Measurements from ENCODE around the gene PRKCZ. TPM values are rescaled to one million over a fixed set of nuclear protein-coding genes. Genes with fewer than 3 reads are reported as not detected.

The PRKCZ gene
- total and polyA plus RNA-seq, 9 of the 15 experiments (the other 6 are each of a cell fraction or from before 2014, with no cell fraction given), result 0.07 to 3.1 (median 1.3) TPM

GRCh38 chr1:2212532-2213491 lies 162.6 kb downstream of the PRKCZ start:
- H3K36me3 ChIP-seq (ENCODE audit: control insufficient read depth, insufficient read depth, low read length), result no peaks in the 10 kb centered on the region
- no peaks in the 10 kb centered on the region for H3K79me2 ChIP-seq (ENCODE audit: control insufficient read depth, insufficient read depth, low read length)
- peaks cover 20 to 78% of the 10 kb centered on the region in 2 experiments for H3K4me1 ChIP-seq (replicated peaks in 1 of 2; ENCODE audit: control insufficient read depth in 2 of 2, insufficient read depth in 2 of 2, low read length in 2 of 2)
- peak overlapping the region; percentile 57; the same call in 2 of the 3 replicates for H3K27ac ChIP-seq (ENCODE audit: extremely low read depth, low read depth, low read length)
- ATAC-seq, result peak; percentile 80
- WGBS (ENCODE audit: insufficient coverage, low coverage, missing lambda C conversion rate), result 28% methylated on average over 47 of the region's 49 CpGs
- ChIA-PET POLR2A (interaction anchor here (0.5 to 1.4 kb wide), 6 partner anchors 13 to 269 kb away, joined by 3 to 6 read pairs (median 4); no protein-coding TSS in a partner anchor), CTCF (ENCODE audit: low intra/inter-chr PET ratio) (no interaction called here)
- H3K4me3 ChIP-seq, result no peak overlapping the region
- DNase-seq (ENCODE audit: extremely low read depth in 1 of 4, low spot score in 3 of 4), result peak; percentile 79 to 88 (median 82)
- peak overlapping the region; percentile 62 to 87 for H3K9ac ChIP-seq (ENCODE audit: insufficient read depth in 1 of 2, low read depth in 2 of 2, low read length in 2 of 2)
- peak; percentile 94 for FAIRE-seq
- H3K4me2 ChIP-seq (ENCODE audit: insufficient read depth, low read length), result peak overlapping the region; percentile 69
- no peaks in the 10 kb centered on the region for H3K9me3 ChIP-seq (replicated peaks; ENCODE audit: control insufficient read depth, insufficient read depth, low read depth, low read length)
- no TSS peak for BruUV-seq (replicated peaks)
- intact Hi-C loops (cut with micrococcal nuclease) (no loop called here), in situ Hi-C loops (cut with MboI) (no loop called here)
- H3K9me1 ChIP-seq (ENCODE audit: control insufficient read depth, insufficient read depth, low read length), result no peaks in the 10 kb centered on the region
- peak overlapping the region; percentile 98 for H2AFZ ChIP-seq (ENCODE audit: low read depth, low read length)
- no peaks in the 10 kb centered on the region for H4K20me1 ChIP-seq (replicated peaks; ENCODE audit: control insufficient read depth, insufficient read depth, low read length)
- H3K27me3 ChIP-seq (ENCODE audit: control insufficient read depth in 2 of 2, insufficient read depth in 2 of 2, low read length in 2 of 2), result no peaks in the 10 kb centered on the region
- no peak for TF ChIP-seq CREBBP (IDR thresholded peaks at IDR 0.05; ENCODE audit: low read depth, low read length)
- TF ChIP-seq PRMT5 (CRISPR knock-in tag; IDR thresholded peaks at IDR 0.05), result no peak
- TF ChIP-seq CHD1 (IDR thresholded peaks at IDR 0.05; ENCODE audit: low read length), result peak; percentile 57
- TF ChIP-seq, protein P1, sequence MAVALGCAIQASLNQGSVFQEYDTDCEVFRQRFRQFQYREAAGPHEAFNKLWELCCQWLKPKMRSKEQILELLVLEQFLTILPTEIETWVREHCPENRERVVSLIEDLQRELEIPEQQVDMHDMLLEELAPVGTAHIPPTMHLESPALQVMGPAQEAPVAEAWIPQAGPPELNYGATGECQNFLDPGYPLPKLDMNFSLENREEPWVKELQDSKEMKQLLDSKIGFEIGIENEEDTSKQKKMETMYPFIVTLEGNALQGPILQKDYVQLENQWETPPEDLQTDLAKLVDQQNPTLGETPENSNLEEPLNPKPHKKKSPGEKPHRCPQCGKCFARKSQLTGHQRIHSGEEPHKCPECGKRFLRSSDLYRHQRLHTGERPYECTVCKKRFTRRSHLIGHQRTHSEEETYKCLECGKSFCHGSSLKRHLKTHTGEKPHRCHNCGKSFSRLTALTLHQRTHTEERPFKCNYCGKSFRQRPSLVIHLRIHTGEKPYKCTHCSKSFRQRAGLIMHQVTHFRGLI (CRISPR knock-in tag; IDR thresholded peaks at IDR 0.05), result no peak
- no peak for TF ChIP-seq TAF9B (IDR thresholded peaks at IDR 0.05; ENCODE audit: partially characterized antibody)
- TF ChIP-seq BCOR (IDR thresholded peaks at IDR 0.05), result no peak
- no peak for TF ChIP-seq ZNF143 (CRISPR knock-in tag; IDR thresholded peaks at IDR 0.05)
- no peak for TF ChIP-seq RBM25 (IDR thresholded peaks at IDR 0.05; ENCODE audit: low read depth, low read length, severe bottlenecking)
- no peak for TF ChIP-seq ZNF263 (CRISPR knock-in tag; IDR thresholded peaks at IDR 0.05; ENCODE audit: borderline replicate concordance)
- peak in 2 of 3 experiments; percentile 47 to 56 for TF ChIP-seq YY1 (IDR thresholded peaks at IDR 0.05; ENCODE audit: borderline replicate concordance in 1 of 3, control insufficient read depth in 1 of 3, extremely low read depth in 1 of 3, insufficient read depth in 3 of 3, insufficient read length in 1 of 3, insufficient replicate concordance in 2 of 3, low read depth in 1 of 3, low read length in 2 of 3)
- TF ChIP-seq, protein P2, sequence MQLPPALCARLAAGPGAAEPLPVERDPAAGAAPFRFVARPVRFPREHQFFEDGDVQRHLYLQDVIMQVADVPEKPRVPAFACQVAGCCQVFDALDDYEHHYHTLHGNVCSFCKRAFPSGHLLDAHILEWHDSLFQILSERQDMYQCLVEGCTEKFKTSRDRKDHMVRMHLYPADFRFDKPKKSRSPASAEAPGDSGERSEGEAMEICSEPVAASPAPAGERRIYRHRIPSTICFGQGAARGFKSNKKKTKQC (CRISPR knock-in tag; IDR thresholded peaks at IDR 0.05), result peak; percentile 93
- TF ChIP-seq, protein P3, sequence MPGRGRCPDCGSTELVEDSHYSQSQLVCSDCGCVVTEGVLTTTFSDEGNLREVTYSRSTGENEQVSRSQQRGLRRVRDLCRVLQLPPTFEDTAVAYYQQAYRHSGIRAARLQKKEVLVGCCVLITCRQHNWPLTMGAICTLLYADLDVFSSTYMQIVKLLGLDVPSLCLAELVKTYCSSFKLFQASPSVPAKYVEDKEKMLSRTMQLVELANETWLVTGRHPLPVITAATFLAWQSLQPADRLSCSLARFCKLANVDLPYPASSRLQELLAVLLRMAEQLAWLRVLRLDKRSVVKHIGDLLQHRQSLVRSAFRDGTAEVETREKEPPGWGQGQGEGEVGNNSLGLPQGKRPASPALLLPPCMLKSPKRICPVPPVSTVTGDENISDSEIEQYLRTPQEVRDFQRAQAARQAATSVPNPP (IDR thresholded peaks at IDR 0.05; ENCODE audit: borderline replicate concordance, insufficient read depth, insufficient read length), result no peak
- no peak for TF ChIP-seq HDAC6 (IDR thresholded peaks at IDR 0.05; ENCODE audit: low read depth, low read length)
- peak; percentile 71 for TF ChIP-seq RBFOX2 (IDR thresholded peaks at IDR 0.05; ENCODE audit: low read depth, low read length)
- peak; percentile 86; the same call in 1 of the 2 replicates for TF ChIP-seq ERF (CRISPR knock-in tag; IDR thresholded peaks at IDR 0.05)
- no peak for TF ChIP-seq ZNF140 (CRISPR knock-in tag; IDR thresholded peaks at IDR 0.05)
- TF ChIP-seq POLR2H (tag; IDR thresholded peaks at IDR 0.05; ENCODE audit: low read depth), result no peak
- TF ChIP-seq CSDE1 (IDR thresholded peaks at IDR 0.05), result no peak
